Activated T-helper 1 cell treated with anti-CD3 and anti-CD28 coated beads, Interleukin-12 subunit alpha, Interleukin-12 subunit beta, Interleukin-2, Interleukin-4 antibody, amounts not matched to agents 30 ng/mL and 10 ng/mL and 1 ng/mL, durations not matched to agents 14 hours and 24 hours and 36 hours (primary cell): ENCODE data around the gene HES7. TPM values are rescaled to one million over a fixed set of nuclear protein-coding genes. Genes with fewer than 3 reads are reported as not detected.
A peak's percentile ranks its signal among the peaks of the same experiment; 100 is the strongest.

Experiments
- DNase-seq: peaks from one replicate; pipeline ENCODE4 v3.0.0; 2021; ENCODE audit warnings: low spot score
- H3K27ac Mint-ChIP-seq: one replicate; pipeline ENCODE4 v1.8.0; 2021; ENCODE audit warnings: mild to moderate bottlenecking, mixed read lengths
- H3K27me3 Mint-ChIP-seq: one replicate; pipeline ENCODE4 v1.8.0; 2022; ENCODE audit warnings: mild to moderate bottlenecking, moderate library complexity, mixed read lengths; ENCODE audit not compliant: insufficient read depth
- H3K36me3 Mint-ChIP-seq: one replicate; pipeline ENCODE4 v1.8.0; 2021; ENCODE audit warnings: low read depth, mixed read lengths
- H3K4me1 Mint-ChIP-seq: one replicate; pipeline ENCODE4 v1.8.0; 2021; ENCODE audit warnings: low read depth, mixed read lengths
- H3K4me3 Mint-ChIP-seq: one replicate; pipeline ENCODE4 v1.8.0; 2021; ENCODE audit warnings: mild to moderate bottlenecking, moderate library complexity, mixed read lengths
- H3K9me3 Mint-ChIP-seq: one replicate; pipeline ENCODE4 v1.8.0; 2021; ENCODE audit warnings: mixed read lengths
- intact Hi-C: fragments of 100-400 bp; cut with micrococcal nuclease; formaldehyde crosslinking; loops from one replicate; pipeline ENCODE4 v1.15.1; 2024
- total RNA-seq: library from RNA; stranded (reverse); gene quantifications from 2 replicates; pipeline ENCODE4 v1.2.3, GENCODE V29; 2022

HES7 gene
- total RNA-seq, 1 donor from 2014 or later = 1.8 TPM

GRCh38 chr17:8160741-8161221 is 36.9 kb upstream of the HES7 start:
- no peaks in the 10 kb centered on the region for H3K9me3 Mint-ChIP-seq
- intact Hi-C loops = no loop called here
- peaks cover 27% of the 10 kb centered on the region for H3K36me3 Mint-ChIP-seq
- H3K4me3 Mint-ChIP-seq = peak overlapping the region; percentile 87
- no peaks in the 10 kb centered on the region for H3K27me3 Mint-ChIP-seq
- DNase-seq = no peak
- H3K4me1 Mint-ChIP-seq = peaks cover 56% of the 10 kb centered on the region
- peak overlapping the region; percentile 77 for H3K27ac Mint-ChIP-seq

- Mint-ChIP-seq H3K9me3 (no peaks in the 10 kb centered on the region), H3K27ac (peak overlapping the region; percentile 77), H3K27me3 (no peaks in the 10 kb centered on the region), H3K36me3 (peaks cover 27% of the 10 kb centered on the region), H3K4me1 (peaks cover 55% of the 10 kb centered on the region), H3K4me3 (peak overlapping the region; percentile 87)
- intact Hi-C loops = no loop called here
- no peak for DNase-seq
Observed at GRCh38 chr17:8160224-8160577, 36.3 kb upstream of the HES7 start.

GRCh38 chr17:8159459-8160223 is 35.7 kb upstream of the HES7 start:
- H3K27me3 Mint-ChIP-seq = no peaks in the 10 kb centered on the region
- H3K4me1 Mint-ChIP-seq = peaks cover 50% of the 10 kb centered on the region
- DNase-seq = no peak
- peak overlapping the region; percentile 74 for H3K4me3 Mint-ChIP-seq
- peaks cover 27% of the 10 kb centered on the region for H3K36me3 Mint-ChIP-seq
- intact Hi-C loops = loop anchor here (2.0 to 10.0 kb wide), 4 partner anchors 65 to 1145 kb away; partner anchors contain the start of genes MPDU1, RNASEK, TP53 and WRAP53
- no peaks in the 10 kb centered on the region for H3K9me3 Mint-ChIP-seq
- peak overlapping the region; percentile 33 for H3K27ac Mint-ChIP-seq

GRCh38 chr17:8159032-8159400 is 35.1 kb upstream of the HES7 start:
- peaks cover 27% of the 10 kb centered on the region for H3K36me3 Mint-ChIP-seq
- peaks cover 47% of the 10 kb centered on the region for H3K4me1 Mint-ChIP-seq
- no peak for DNase-seq
- no peaks in the 10 kb centered on the region for H3K9me3 Mint-ChIP-seq
- H3K4me3 Mint-ChIP-seq = peak overlapping the region; percentile 61
- peak overlapping the region; percentile 92 for H3K27ac Mint-ChIP-seq
- intact Hi-C loops = loop anchor here (2.0 to 10.0 kb wide), 4 partner anchors 64 to 1144 kb away; partner anchors contain the start of genes MPDU1, RNASEK, TP53 and WRAP53
- H3K27me3 Mint-ChIP-seq = no peaks in the 10 kb centered on the region

GRCh38 chr17:8158267-8159031 is 34.5 kb upstream of the HES7 start:
- H3K36me3 Mint-ChIP-seq = peaks cover 27% of the 10 kb centered on the region
- H3K27me3 Mint-ChIP-seq = no peaks in the 10 kb centered on the region
- peak overlapping the region; percentile 92 for H3K27ac Mint-ChIP-seq
- intact Hi-C loops = loop anchor here (2.0 to 10.0 kb wide), 4 partner anchors 64 to 1144 kb away; partner anchors contain the start of genes MPDU1, RNASEK, TP53 and WRAP53
- peak overlapping the region; percentile 61 for H3K4me3 Mint-ChIP-seq
- peaks cover 47% of the 10 kb centered on the region for H3K4me1 Mint-ChIP-seq
- peak; percentile 84 for DNase-seq
- H3K9me3 Mint-ChIP-seq = no peaks in the 10 kb centered on the region

- H3K4me3 Mint-ChIP-seq = no peak overlapping the region
- peak; percentile 100 for DNase-seq
- H3K27me3 Mint-ChIP-seq = no peaks in the 10 kb centered on the region
- intact Hi-C loops = loop anchor here (1.0 to 10.0 kb wide), 13 partner anchors 8 to 1142 kb away; partner anchors contain the start of genes CNTROB, MPDU1, PFAS and RNASEK
- H3K4me1 Mint-ChIP-seq = peaks cover 56% of the 10 kb centered on the region
- peaks cover 23% of the 10 kb centered on the region for H3K36me3 Mint-ChIP-seq
- no peak overlapping the region for H3K27ac Mint-ChIP-seq
- H3K9me3 Mint-ChIP-seq = no peaks in the 10 kb centered on the region
Observed at GRCh38 chr17:8156246-8156992, 32.5 kb upstream of the HES7 start.

- H3K27ac Mint-ChIP-seq = no peak overlapping the region
- H3K36me3 Mint-ChIP-seq = peaks cover 19% of the 10 kb centered on the region
- intact Hi-C loops = loop anchor here (1.0 to 10.0 kb wide), 13 partner anchors 8 to 1141 kb away; partner anchors contain the start of genes CNTROB, MPDU1, PFAS and RNASEK
- no peak for DNase-seq
- H3K4me1 Mint-ChIP-seq = peaks cover 53% of the 10 kb centered on the region
- H3K27me3 Mint-ChIP-seq = no peaks in the 10 kb centered on the region
- H3K9me3 Mint-ChIP-seq = no peaks in the 10 kb centered on the region
- H3K4me3 Mint-ChIP-seq = no peak overlapping the region
Observed at GRCh38 chr17:8155996-8156245, 32.0 kb upstream of the HES7 start.

- H3K9me3 Mint-ChIP-seq = no peaks in the 10 kb centered on the region
- H3K4me3 Mint-ChIP-seq = no peak overlapping the region
- H3K36me3 Mint-ChIP-seq = peaks cover 16% of the 10 kb centered on the region
- intact Hi-C loops = loop anchor here (10.0 kb wide), 3 partner anchors 471 to 1141 kb away; partner anchors contain the start of genes MPDU1, RNASEK, TP53 and WRAP53
- no peak overlapping the region for H3K27ac Mint-ChIP-seq
- DNase-seq = no peak
- H3K4me1 Mint-ChIP-seq = peaks cover 53% of the 10 kb centered on the region
- no peaks in the 10 kb centered on the region for H3K27me3 Mint-ChIP-seq
Observed at GRCh38 chr17:8155231-8155995, 31.5 kb upstream of the HES7 start.

- Mint-ChIP-seq H3K4me1 (peaks cover 49% of the 10 kb centered on the region), H3K9me3 (no peaks in the 10 kb centered on the region), H3K36me3 (peaks cover 11% of the 10 kb centered on the region), H3K4me3 (no peak overlapping the region), H3K27ac (no peak overlapping the region), H3K27me3 (no peaks in the 10 kb centered on the region)
- intact Hi-C loops = loop anchor here (5.0 to 10.0 kb wide), 4 partner anchors 267 to 1140 kb away; partner anchors contain the start of genes CHD3, MPDU1, RNASEK and TP53
- DNase-seq = no peak
Observed at GRCh38 chr17:8154608-8155155, 30.8 kb upstream of the HES7 start.

- peak overlapping the region; percentile 93 for H3K27ac Mint-ChIP-seq
- no peak overlapping the region for H3K4me3 Mint-ChIP-seq
- H3K27me3 Mint-ChIP-seq = no peaks in the 10 kb centered on the region
- peaks cover 8% of the 10 kb centered on the region for H3K36me3 Mint-ChIP-seq
- peaks cover 44% of the 10 kb centered on the region for H3K4me1 Mint-ChIP-seq
- no peaks in the 10 kb centered on the region for H3K9me3 Mint-ChIP-seq
- intact Hi-C loops = loop anchor here (5.0 to 10.0 kb wide), 4 partner anchors 267 to 1139 kb away; partner anchors contain the start of genes CHD3, MPDU1, RNASEK and TP53
- DNase-seq = peak; percentile 88
Observed at GRCh38 chr17:8153957-8154607, 30.2 kb upstream of the HES7 start.

GRCh38 chr17:8153525-8153956 is 29.6 kb upstream of the HES7 start:
- Mint-ChIP-seq H3K4me1 (peaks cover 40% of the 10 kb centered on the region), H3K27me3 (no peaks in the 10 kb centered on the region), H3K36me3 (peaks cover 4% of the 10 kb centered on the region), H3K4me3 (peak overlapping the region; percentile 95), H3K27ac (peak overlapping the region; percentile 98), H3K9me3 (no peaks in the 10 kb centered on the region)
- intact Hi-C loops = loop anchor here (5.0 to 10.0 kb wide), 4 partner anchors 266 to 1139 kb away; partner anchors contain the start of genes CHD3, MPDU1, RNASEK and TP53
- DNase-seq = no peak
